ENCODE data around the gene ADIPOQ.
"Not testable (repeated sequence)": the region's sequence is repeated elsewhere in the genome, so short reads cannot be mapped to it uniquely, and the experiment has no call there.

GRCh38 chr3:186884868-186885267 is 42.4 kb downstream of the ADIPOQ start:
- not testable (repeated sequence) for TF ChIP-seq CTCF, POLR2A (IDR thresholded peaks at IDR 0.05)
